Trophoblast cell (in vitro differentiated cells and primary cell): ENCODE data around the gene NFE2L3.

ENCODE experiments used
- DNase-seq, 2 donors: peaks; one replicate each; pipeline ENCODE4 v3.0.0-alpha.2; 2016
- H2AFZ ChIP-seq: 2 replicates; pipeline ENCODE4 v1.6.1; 2013; ENCODE audit warnings: low read length, moderate library complexity, mild to moderate bottlenecking; ENCODE audit not compliant: insufficient read depth, poor library complexity
- H2AK5ac ChIP-seq: 2 replicates; pipeline ENCODE4 v1.6.1; 2013; ENCODE audit warnings: mild to moderate bottlenecking, low read length
- H2BK120ac ChIP-seq: 2 replicates; pipeline ENCODE4 v1.6.1; 2013; ENCODE audit warnings: low read length, mild to moderate bottlenecking, moderate library complexity; ENCODE audit not compliant: insufficient read depth, poor library complexity
- H2BK12ac ChIP-seq: 2 replicates; pipeline ENCODE4 v1.6.1; 2013; ENCODE audit warnings: mild to moderate bottlenecking, low read length, moderate library complexity
- H2BK5ac ChIP-seq: 2 replicates; pipeline ENCODE4 v1.6.1; 2013; ENCODE audit warnings: low read length, low read depth, moderate library complexity, mild to moderate bottlenecking; ENCODE audit not compliant: poor library complexity
- H3K14ac ChIP-seq: 2 replicates; pipeline ENCODE4 v1.6.1; 2013; ENCODE audit warnings: mild to moderate bottlenecking, low read length
- H3K18ac ChIP-seq: 2 replicates; pipeline ENCODE4 v1.6.1; 2013; ENCODE audit warnings: mild to moderate bottlenecking, low read length
- H3K23ac ChIP-seq: 2 replicates; pipeline ENCODE4 v1.6.1; 2013; ENCODE audit warnings: low read length
- H3K27ac ChIP-seq: 2 replicates; pipeline ENCODE4 v1.5.1; 2013; ENCODE audit warnings: low read depth, mild to moderate bottlenecking, inconsistent platforms, low read length, moderate library complexity
- H3K27me3 ChIP-seq: 2 replicates; pipeline ENCODE4 v1.6.1; 2013; ENCODE audit warnings: inconsistent platforms, mild to moderate bottlenecking, low read length, moderate library complexity; ENCODE audit not compliant: insufficient read depth
- H3K36me3 ChIP-seq, 2 experiments: 1 replicate in 1 of 2; 2 replicates in 1 of 2; pipeline ENCODE4 v1.6.1; 2013; ENCODE audit warnings: low read length in 2 of 2, mild to moderate bottlenecking in 2 of 2, moderate library complexity in 1 of 2; ENCODE audit not compliant: insufficient read depth in 2 of 2, control insufficient read depth in 1 of 2
- H3K4ac ChIP-seq: 2 replicates; pipeline ENCODE4 v1.6.1; 2013; ENCODE audit warnings: low read depth, mild to moderate bottlenecking, low read length, moderate library complexity
- H3K4me1 ChIP-seq, 2 experiments: 1 replicate in 1 of 2; 2 replicates in 1 of 2; pipeline ENCODE4 v1.6.1; 2013; ENCODE audit warnings: low read length in 2 of 2, mild to moderate bottlenecking in 2 of 2, moderate library complexity in 1 of 2; ENCODE audit not compliant: insufficient read depth in 2 of 2, control insufficient read depth in 1 of 2
- H3K4me2 ChIP-seq: 2 replicates; pipeline ENCODE4 v1.6.1; 2013; ENCODE audit warnings: inconsistent platforms, mild to moderate bottlenecking, low read length, moderate library complexity
- H3K4me3 ChIP-seq: 2 replicates; pipeline ENCODE4 v1.5.1; 2013; ENCODE audit warnings: mild to moderate bottlenecking, low read depth, low read length, inconsistent platforms
- H3K79me1 ChIP-seq: one replicate; pipeline ENCODE4 v1.6.1; 2013; ENCODE audit warnings: low read length
- H3K79me2 ChIP-seq: 2 replicates; pipeline ENCODE4 v1.6.1; 2013; ENCODE audit warnings: low read length, mild to moderate bottlenecking; ENCODE audit not compliant: control insufficient read depth, insufficient read depth, poor library complexity
- H3K9ac ChIP-seq: 2 replicates; pipeline ENCODE4 v1.6.1; 2013; ENCODE audit warnings: mild to moderate bottlenecking, low read length
- H3K9me3 ChIP-seq: 2 replicates; pipeline ENCODE4 v1.6.1; 2013; ENCODE audit warnings: low read depth, mild to moderate bottlenecking, control low read depth, inconsistent platforms, low read length; ENCODE audit not compliant: insufficient read depth
- H4K12ac ChIP-seq: 2 replicates; pipeline ENCODE4 v1.6.1; 2013; ENCODE audit warnings: low read depth, mild to moderate bottlenecking, low read length, moderate library complexity
- H4K8ac ChIP-seq: 2 replicates; pipeline ENCODE4 v1.6.1; 2013; ENCODE audit warnings: low read depth, mild to moderate bottlenecking, low read length, moderate library complexity
- H4K91ac ChIP-seq: one replicate; pipeline ENCODE4 v1.6.1; 2013; ENCODE audit warnings: low read depth, mild to moderate bottlenecking, low read length, moderate library complexity
- WGBS: extraction: QIAGEN DNeasy Blood & Tissue Kit; methylation state at CpG from one replicate; pipeline ENCODE4 v1.1.7; 2013; ENCODE audit warnings: missing lambda C conversion rate; ENCODE audit not compliant: insufficient read length, insufficient coverage; ENCODE audit errors: extremely low coverage; 5-methylcytosine and 5-hydroxymethylcytosine counted together

The NFE2L3 gene

GRCh38 chr7:26233902-26234511, 82.0 kb downstream of the NFE2L3 start:
- H3K27me3 ChIP-seq, result no peaks in the 10 kb centered on the region
- H2AK5ac ChIP-seq, result no peak overlapping the region
- DNase-seq, result no peak
- no peaks in the 10 kb centered on the region for H3K36me3 ChIP-seq
- H3K27ac ChIP-seq, result no peak overlapping the region
- H3K9me3 ChIP-seq, result peaks cover 2% of the 10 kb centered on the region
- no peak overlapping the region for H2BK5ac ChIP-seq
- H3K79me2 ChIP-seq, result no peaks in the 10 kb centered on the region
- H3K18ac ChIP-seq, result no peak overlapping the region
- no peaks in the 10 kb centered on the region for H3K4me1 ChIP-seq
- H3K4me2 ChIP-seq, result no peak overlapping the region
- H2BK120ac ChIP-seq, result no peak overlapping the region
- H2BK12ac ChIP-seq, result no peak overlapping the region
- no peak overlapping the region for H4K8ac ChIP-seq
- H4K12ac ChIP-seq, result no peak overlapping the region
- H3K14ac ChIP-seq, result no peak overlapping the region
- no peak overlapping the region for H3K9ac ChIP-seq
- H3K4ac ChIP-seq, result no peak overlapping the region
- no CpG with 5 or more reads among the region's 5 CpGs for WGBS
- no peak overlapping the region for H3K4me3 ChIP-seq
- no peaks in the 10 kb centered on the region for H3K79me1 ChIP-seq
- no peak overlapping the region for H3K23ac ChIP-seq
- H2AFZ ChIP-seq, result no peak overlapping the region
- no peak overlapping the region for H4K91ac ChIP-seq
